Activated CD8-positive, alpha-beta memory T cell treated with anti-CD3 and anti-CD28 coated beads, Interleukin-2, amount 50 U/mL, for 24 hours (primary cell): Measurements from ENCODE around the gene SCAMP3.
"Not testable (repeated sequence)": the region's sequence is repeated elsewhere in the genome, so short reads cannot be mapped to it uniquely, and the experiment has no call there.

Experiments used
- DNase-seq: peaks from one replicate; pipeline ENCODE4 v3.0.0-alpha.2; 2020; ENCODE audit errors: extremely low read depth

Gene SCAMP3

DNA sequence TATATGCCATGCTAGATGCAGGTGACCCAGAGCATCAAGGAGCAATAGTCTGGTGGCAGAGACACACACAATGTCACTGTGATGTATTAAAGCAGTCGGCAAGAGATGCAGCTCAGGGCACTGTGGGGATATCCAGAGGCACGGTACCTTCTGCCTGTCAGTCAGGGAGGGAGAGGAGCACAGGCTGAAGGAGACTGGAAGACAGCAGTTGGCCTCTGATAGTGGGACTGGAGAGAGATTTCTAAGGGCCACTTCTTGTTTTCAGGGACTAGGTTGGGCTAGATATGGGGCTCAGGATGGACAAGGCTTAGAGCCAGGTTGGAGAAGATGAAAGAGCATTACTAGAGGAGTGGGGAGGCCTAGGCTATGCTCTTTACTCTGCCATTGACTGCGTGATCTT lies 30.9 kb downstream of the SCAMP3 start:
- DNase-seq: not testable (repeated sequence)

- DNase-seq: no peak
Measured at GRCh38 chr1:155228096-155228427, 34.1 kb downstream of the SCAMP3 start.

DNA sequence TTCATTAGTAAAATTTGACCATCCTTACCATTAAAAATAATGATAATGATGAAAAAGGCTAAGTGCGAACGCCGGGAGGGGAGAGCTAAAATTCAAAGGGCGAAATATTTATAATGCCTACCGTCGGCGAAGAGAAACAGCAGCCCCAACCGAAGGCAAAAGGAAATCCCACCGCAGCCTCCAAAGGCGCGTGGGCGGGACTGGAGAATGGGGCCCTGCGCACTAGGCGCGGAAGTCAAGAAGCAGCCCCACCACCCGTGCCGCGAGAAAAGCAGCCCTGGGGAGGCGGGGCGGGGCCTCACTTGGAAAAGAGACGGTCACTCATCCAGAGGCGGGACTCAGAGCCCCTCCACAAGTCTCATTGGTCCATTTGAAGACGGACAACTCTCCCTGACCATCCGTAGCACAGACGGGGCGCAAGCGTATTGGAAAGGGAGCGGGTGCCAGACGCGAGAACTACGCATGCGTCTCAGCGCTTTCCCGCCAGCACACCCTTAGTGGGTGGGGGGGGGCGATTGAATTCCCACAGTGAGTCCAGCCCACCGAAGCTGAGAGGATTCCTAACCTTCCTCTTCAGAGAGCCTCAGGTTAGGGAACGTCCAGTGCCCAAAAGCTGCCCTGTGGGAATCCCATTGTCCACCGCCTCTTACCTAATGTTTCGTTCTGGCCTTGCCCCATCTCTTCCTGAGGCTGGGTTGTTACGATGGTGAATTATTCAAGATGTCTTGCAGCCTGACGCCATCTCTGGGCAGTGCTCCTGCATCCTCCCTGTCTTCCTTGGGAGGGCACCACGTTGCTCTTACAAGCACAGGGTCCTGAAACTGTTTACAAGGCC lies 34.7 kb downstream of the SCAMP3 start:
- peak; percentile 97 for DNase-seq

GRCh38 chr1:155226910-155227260 lies 35.3 kb downstream of the SCAMP3 start:
- DNase-seq: no peak

GRCh38 chr1:155226188-155226909 lies 35.8 kb downstream of the SCAMP3 start:
- DNase-seq: peak; percentile 53

DNA sequence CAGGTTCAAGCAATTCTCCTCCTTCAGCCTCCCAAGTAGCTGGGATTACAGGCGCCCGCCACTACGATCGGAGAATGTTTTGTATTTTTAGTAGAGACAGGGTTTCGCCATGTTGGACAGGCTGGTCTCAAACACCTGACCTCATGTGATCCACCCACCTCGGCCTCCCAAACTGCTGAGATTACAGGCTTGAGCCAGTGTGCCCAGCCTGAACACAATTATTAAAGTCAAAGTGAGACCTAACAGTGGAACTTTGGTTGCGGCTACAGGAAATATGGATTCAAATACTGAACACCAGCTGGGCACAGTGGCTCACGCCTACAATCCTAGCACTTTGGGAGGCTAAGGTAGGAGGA lies 36.8 kb downstream of the SCAMP3 start:
- not testable (repeated sequence) for DNase-seq

GRCh38 chr1:155223047-155223446 lies 39.1 kb downstream of the SCAMP3 start:
- DNase-seq: no peak

- DNase-seq: not testable (repeated sequence)
Measured at GRCh38 chr1:155220211-155220965, 41.8 kb downstream of the SCAMP3 start.

- no peak for DNase-seq
Measured at GRCh38 chr1:155219592-155220031, 42.5 kb downstream of the SCAMP3 start.

DNA sequence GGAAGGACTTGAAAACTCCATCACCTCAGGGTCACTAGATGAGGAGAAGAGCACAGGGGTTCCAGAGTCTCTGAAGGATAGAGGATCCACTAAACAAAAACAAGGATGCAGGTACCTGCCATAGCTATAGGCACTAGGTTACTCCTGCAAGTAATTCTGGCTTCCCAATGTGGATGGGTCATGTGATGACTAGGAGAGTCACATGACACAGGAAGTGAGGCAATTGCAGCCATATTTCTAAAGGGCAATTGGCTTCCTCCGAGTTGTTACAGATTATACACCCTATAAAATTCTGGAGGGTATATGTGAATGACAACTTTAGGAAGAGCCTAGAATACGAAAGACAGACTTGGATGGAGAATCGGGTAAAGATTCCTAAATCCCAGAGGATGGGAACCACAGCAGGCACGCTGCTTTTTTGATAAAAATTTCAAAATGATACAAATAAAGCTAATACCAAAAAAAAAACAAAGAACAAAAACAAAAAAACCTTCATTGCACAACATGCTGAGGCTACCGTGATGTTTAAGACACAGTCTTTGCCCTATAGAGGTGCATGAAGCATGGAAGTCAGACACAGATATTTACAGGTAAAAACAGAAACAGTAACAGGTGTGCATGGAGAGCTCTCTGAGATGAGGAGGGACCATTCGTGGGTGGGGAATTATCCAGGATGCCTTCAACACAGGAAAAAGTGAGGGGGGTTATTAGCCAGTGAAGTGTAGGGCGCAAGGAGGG lies 43.1 kb downstream of the SCAMP3 start:
- no peak for DNase-seq

DNA sequence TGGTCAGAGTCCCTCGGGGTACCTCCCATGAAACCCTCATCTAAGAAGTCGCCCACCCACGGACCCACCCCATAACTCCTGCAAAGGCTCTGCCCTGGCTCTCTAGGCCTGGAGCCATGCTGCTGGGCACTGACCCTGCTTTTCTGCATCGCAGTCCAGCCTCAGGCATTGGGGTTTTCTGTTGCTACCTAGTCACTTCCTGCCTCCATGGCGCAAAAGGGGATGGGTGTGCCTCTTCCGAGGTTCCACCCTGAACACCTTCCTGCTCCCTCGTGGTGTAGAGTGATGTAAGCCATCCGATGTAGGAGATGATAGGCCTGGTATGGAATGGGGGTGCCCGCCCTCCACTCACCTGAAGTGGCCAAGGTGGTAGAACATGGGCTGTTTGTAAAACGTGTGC lies 47.5 kb downstream of the SCAMP3 start:
- not testable (repeated sequence) for DNase-seq

GRCh38 chr1:155212051-155212440 lies 50.1 kb downstream of the SCAMP3 start:
- DNase-seq: not testable (repeated sequence)

GRCh38 chr1:155211381-155212050 lies 50.6 kb downstream of the SCAMP3 start:
- not testable (repeated sequence) for DNase-seq

DNA sequence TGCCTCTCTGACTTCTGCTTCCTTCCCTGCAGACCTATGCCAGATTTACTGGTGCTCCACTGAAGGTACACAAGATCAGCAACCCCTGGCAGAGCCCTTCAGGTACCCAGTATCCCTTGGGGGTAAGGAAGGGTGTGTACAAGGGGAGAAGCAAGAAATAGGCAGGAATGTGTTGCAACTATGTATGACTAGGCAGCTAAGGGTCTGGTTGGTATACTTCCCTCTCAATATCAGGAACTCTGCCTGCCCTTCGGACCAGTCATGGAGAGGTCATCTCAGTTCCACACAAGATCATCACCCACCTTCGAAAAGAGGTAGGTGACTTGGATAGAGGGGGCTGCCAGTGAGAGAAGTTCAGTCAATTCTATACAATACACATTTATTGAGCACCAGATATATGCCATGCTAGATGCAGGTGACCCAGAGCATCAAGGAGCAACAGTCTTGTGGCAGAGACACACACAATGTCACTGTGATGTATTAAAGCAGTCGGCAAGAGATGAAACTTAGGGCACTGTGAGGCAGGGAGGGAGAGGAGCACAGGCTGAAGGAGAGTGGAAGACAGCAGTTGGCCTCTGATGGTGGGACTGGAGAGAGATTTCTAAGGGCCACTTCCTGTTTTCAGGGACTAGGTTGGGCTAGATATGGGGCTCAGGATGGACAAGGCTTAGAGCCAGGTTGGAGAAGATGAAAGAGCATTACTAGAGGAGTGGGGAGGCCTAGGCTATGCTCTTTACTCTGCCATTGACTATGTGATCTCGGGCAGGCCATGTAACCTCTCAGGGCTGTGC lies 51.7 kb downstream of the SCAMP3 start:
- no peak for DNase-seq

GRCh38 chr1:155209312-155209721 lies 52.8 kb downstream of the SCAMP3 start:
- DNase-seq: no peak

DNA sequence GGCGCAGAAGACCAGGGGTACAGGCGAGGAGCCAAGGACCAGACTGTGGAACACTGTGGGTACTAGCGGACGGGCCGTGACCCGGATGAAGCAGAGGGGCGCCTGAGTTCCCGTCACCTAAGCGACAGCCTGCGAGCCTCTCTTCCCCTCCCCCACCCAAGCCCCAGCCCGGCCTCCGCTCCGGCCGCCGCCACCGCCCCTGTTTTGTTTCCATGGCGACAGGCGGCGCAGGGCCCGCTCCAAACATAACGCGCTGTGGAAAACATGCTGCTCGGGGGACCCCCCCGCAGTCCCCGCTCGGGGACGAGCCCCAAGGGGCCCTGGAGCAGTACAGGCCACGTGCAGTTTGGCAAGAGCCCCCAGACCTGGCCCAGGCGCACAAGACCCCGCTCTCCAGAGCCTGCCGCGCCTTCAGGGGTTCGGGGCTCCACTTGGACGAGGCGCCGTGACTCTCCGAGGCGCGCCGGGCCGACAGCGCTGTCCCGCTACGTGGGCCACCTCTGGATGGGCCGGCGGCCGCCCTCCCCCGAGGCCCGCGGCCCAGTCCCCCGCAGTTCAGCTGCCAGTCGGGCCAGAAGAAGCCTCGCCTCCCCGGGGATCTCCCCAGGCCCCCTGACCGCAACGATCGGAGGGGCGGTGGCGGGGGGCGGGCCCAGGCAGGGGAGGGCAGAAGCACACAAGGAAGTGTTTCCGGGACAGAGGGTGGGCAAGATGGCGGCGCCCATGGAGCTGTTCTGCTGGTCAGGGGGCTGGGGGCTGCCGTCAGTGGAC lies 53.4 kb downstream of the SCAMP3 start, which contains the start of gene MTX1:
MTX1 (plus strand) TSS at position 155 of the 771 bp plus-strand sequence; CDS start at position 265, 110 bp downstream.
- DNase-seq: peak; percentile 68

- no peak for DNase-seq
Measured at GRCh38 chr1:155207806-155208540, 54.2 kb downstream of the SCAMP3 start, which contains the start of gene THBS3. TSS of gene THBS3 (minus strand) at chr1:155207897. CDS start at chr1:155207876, 21 bp downstream.
